AG09309 (cell line): ENCODE measurements around the gene WBP1L.

Source experiments
- DNase-seq: peaks from one replicate; pipeline ENCODE4 v3.0.0-alpha.2; 2010; ENCODE audit warnings: low read depth
- H3K4me3 ChIP-seq: 2 replicates; pipeline ENCODE4 v1.5.1; 2011; ENCODE audit warnings: mild to moderate bottlenecking, low read depth, low read length, moderate library complexity; ENCODE audit not compliant: control insufficient read depth
- TF ChIP-seq, protein P1 (sequence below): IDR thresholded peaks from 2 replicates; pipeline ENCODE4 v1.5.1; 2011; ENCODE audit warnings: mild to moderate bottlenecking, low read depth, low read length, inconsistent platforms; ENCODE audit not compliant: insufficient read depth, control insufficient read depth; ENCODE audit errors: missing control alignments

The WBP1L gene

GRCh38 chr10:102720775-102721301 lies 22.9 kb upstream of the WBP1L start:
- TF ChIP-seq, protein P1, sequence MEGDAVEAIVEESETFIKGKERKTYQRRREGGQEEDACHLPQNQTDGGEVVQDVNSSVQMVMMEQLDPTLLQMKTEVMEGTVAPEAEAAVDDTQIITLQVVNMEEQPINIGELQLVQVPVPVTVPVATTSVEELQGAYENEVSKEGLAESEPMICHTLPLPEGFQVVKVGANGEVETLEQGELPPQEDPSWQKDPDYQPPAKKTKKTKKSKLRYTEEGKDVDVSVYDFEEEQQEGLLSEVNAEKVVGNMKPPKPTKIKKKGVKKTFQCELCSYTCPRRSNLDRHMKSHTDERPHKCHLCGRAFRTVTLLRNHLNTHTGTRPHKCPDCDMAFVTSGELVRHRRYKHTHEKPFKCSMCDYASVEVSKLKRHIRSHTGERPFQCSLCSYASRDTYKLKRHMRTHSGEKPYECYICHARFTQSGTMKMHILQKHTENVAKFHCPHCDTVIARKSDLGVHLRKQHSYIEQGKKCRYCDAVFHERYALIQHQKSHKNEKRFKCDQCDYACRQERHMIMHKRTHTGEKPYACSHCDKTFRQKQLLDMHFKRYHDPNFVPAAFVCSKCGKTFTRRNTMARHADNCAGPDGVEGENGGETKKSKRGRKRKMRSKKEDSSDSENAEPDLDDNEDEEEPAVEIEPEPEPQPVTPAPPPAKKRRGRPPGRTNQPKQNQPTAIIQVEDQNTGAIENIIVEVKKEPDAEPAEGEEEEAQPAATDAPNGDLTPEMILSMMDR = no peak
- no peak overlapping the region for H3K4me3 ChIP-seq
- DNase-seq = no peak

DNA sequence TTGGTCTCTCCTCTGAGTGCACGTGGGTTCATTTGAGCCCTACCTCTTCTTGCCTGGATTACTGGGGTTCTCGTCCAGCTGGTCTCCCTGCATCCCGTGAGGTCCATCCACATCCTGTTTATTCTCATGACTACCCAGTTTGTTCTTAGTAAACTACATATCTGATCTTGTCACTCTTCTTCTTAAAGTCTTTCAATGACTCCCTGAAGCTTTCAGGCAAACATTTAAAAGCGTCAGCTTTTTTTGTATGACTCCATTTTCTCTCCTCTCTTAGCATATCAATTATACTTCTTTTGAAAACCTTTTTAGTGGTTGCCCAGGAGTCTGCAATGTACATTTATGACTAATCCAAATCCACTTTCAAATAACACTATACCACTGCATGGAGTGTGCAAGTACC lies 21.8 kb upstream of the WBP1L start:
- TF ChIP-seq, protein P1 = no peak
- DNase-seq = no peak
- no peak overlapping the region for H3K4me3 ChIP-seq

DNA sequence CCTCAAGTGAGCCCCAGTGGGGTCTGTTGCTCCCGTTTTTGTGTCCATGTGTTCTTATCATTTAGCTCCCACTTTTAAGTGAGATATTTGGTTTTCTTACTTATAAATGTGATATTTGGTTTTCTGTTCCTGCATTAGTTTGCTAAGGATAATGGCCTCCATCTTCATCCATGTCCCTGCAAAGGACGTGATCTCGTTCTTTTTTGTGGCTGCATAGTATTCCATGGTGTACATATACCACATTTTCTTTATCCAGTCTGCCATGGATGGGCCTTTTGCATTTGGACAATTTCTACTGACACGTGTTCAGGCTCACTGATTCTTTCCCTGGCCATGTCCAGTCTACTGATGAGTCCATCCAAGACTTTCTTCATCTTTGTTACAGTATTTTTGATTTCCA lies 19.8 kb upstream of the WBP1L start:
- no peak for DNase-seq
- TF ChIP-seq, protein P1 = no peak
- H3K4me3 ChIP-seq = no peak overlapping the region

GRCh38 chr10:102726274-102726673 lies 17.5 kb upstream of the WBP1L start:
- no peak for DNase-seq

DNA sequence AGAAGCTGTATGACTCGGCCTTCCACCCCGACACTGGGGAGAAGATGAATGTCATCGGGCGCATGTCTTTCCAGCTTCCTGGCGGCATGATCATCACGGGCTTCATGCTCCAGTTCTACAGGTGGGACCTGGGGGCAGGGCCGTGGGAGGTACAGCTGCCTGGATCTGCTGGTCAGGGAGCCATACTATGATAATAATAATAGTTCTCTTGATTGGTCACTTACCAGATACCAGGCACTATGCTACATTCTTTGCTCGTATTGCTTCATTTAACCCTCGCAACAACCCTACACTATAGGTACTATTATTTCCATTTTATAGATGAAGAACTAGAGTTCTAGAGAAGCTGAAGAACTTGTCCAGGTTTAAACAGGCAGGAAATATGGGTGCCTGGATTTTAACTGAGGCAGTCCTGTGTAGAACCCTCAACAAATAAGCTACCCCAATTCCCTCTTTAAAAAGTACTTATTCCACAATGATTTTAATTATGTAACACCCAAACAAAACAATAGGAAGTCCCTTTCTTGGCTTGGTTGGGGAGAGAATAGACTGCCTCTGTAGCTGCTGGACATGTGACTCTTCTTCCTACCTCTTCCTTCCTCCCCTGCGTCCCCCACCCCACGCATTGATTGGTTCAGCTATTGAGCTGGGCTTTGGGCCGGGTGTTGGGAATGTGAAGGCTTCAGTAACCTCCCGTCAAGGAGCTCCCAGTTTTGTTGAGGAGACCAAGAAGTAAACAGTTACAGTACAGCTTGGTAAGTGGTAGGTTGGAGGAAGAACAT lies 16.5 kb upstream of the WBP1L start:
- TF ChIP-seq, protein P1 = no peak
- H3K4me3 ChIP-seq = no peak overlapping the region
- DNase-seq = no peak

More at GRCh38 chr10:102726274-102726673, 17.5 kb upstream of the WBP1L start:
- H3K4me3 ChIP-seq = no peak overlapping the region
- TF ChIP-seq, protein P1 = no peak

GRCh38 chr10:102729029-102730026 lies 14.4 kb upstream of the WBP1L start:
- DNase-seq = no peak
- no peak overlapping the region for H3K4me3 ChIP-seq
- TF ChIP-seq, protein P1 = peak; percentile 96
